ENCODE results near the gene TMOD4.

DNA sequence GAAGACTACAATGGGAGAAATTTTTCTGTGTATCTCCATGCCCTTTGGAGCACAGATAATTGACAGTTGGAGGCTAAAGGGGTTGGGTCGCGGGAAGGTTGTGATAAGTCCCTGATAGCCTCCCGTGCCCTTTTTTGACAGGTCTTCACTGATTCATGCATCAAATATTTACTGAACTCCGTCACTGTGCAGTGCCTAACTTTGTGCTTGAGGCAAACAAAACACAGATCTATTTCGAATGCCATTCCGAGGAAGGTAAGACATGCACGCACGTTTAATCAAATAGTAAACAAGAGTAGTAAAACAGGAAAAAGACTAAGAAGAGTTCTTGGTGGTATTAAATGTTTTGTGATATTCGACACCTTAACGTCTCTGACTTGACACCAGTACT lies 22.1 kb upstream of the TMOD4 start:
- TF ChIP-seq, protein P1, sequence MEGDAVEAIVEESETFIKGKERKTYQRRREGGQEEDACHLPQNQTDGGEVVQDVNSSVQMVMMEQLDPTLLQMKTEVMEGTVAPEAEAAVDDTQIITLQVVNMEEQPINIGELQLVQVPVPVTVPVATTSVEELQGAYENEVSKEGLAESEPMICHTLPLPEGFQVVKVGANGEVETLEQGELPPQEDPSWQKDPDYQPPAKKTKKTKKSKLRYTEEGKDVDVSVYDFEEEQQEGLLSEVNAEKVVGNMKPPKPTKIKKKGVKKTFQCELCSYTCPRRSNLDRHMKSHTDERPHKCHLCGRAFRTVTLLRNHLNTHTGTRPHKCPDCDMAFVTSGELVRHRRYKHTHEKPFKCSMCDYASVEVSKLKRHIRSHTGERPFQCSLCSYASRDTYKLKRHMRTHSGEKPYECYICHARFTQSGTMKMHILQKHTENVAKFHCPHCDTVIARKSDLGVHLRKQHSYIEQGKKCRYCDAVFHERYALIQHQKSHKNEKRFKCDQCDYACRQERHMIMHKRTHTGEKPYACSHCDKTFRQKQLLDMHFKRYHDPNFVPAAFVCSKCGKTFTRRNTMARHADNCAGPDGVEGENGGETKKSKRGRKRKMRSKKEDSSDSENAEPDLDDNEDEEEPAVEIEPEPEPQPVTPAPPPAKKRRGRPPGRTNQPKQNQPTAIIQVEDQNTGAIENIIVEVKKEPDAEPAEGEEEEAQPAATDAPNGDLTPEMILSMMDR (IDR thresholded peaks at IDR 0.05; ENCODE audit: poor library complexity) = no peak
- TF ChIP-seq EZH2 (IDR thresholded peaks at IDR 0.05; ENCODE audit: borderline replicate concordance) (no peak), EZH2phosphoT487 (IDR thresholded peaks at IDR 0.05; ENCODE audit: low read depth, severe bottlenecking, unreplicated experiment) (no peak)
